IMR-90 (cell line): Measurements from ENCODE around the gene SIRT5. TPM values are rescaled to one million over a fixed set of nuclear protein-coding genes. Genes with fewer than 3 reads are reported as not detected.

Source experiments
- ATAC-seq: fragments of 200-7000 bp; cut with Tn5 transposase; 2 replicates; pipeline ENCODE4 v1.9.1; 2020; ENCODE audit warnings: low read depth, mild to moderate bottlenecking, moderate library complexity
- BruUV-seq: library from RNA; stranded (reverse); fragments of 400-500 nt; replicated peaks from 2 replicates; lab custom pipeline; 2021; lab: Mats Ljungman, UMichigan
- CTCF ChIA-PET: fragments of 300-600 bp; formaldehyde crosslinking; extraction: SDS; loops from one replicate; lab custom pipeline; 2021; ENCODE audit warnings: antibody characterized with exemption; lab: Yijun Ruan, JAX
- POLR2A ChIA-PET: fragments of 300-600 bp; sonication (Branson Sonifier 250); formaldehyde crosslinking; loops from one replicate; lab custom pipeline; 2022; ENCODE audit warnings: antibody characterized with exemption; ENCODE audit not compliant: unreplicated experiment; lab: Charles Lee
- DNase-seq: peaks from one replicate; pipeline ENCODE4 v3.0.0; 2013
- H2AFZ ChIP-seq: replicated peaks from 2 replicates; pipeline ENCODE3; 2013; ENCODE audit warnings: low read length, mild to moderate bottlenecking; ENCODE audit not compliant: poor library complexity
- H2AK5ac ChIP-seq: 2 replicates; pipeline ENCODE4 v1.6.1; 2013; ENCODE audit warnings: low read depth, low read length, inconsistent platforms
- H2AK9ac ChIP-seq: replicated peaks from 2 replicates; pipeline ENCODE3; 2013; ENCODE audit warnings: mild to moderate bottlenecking, low read depth, low read length, moderate library complexity; ENCODE audit not compliant: poor library complexity
- H2BK120ac ChIP-seq: 2 replicates; pipeline ENCODE4 v1.6.1; 2013; ENCODE audit warnings: low read depth, low read length, inconsistent platforms
- H2BK15ac ChIP-seq: 3 replicates; pipeline ENCODE4 v1.6.1; 2013; ENCODE audit warnings: low read depth, low read length, inconsistent platforms
- H2BK20ac ChIP-seq: 2 replicates; pipeline ENCODE4 v1.6.1; 2013; ENCODE audit warnings: low read depth, mild to moderate bottlenecking, inconsistent platforms, low read length, moderate library complexity
- H2BK5ac ChIP-seq: 2 replicates; pipeline ENCODE4 v1.6.1; 2013; ENCODE audit warnings: mild to moderate bottlenecking, low read depth, low read length, inconsistent platforms; ENCODE audit not compliant: poor library complexity, severe bottlenecking
- H3K14ac ChIP-seq: replicated peaks from 2 replicates; pipeline ENCODE4 v1.6.1; 2013; ENCODE audit warnings: low read depth, low read length, inconsistent platforms
- H3K18ac ChIP-seq: 2 replicates; pipeline ENCODE4 v1.6.1; 2013; ENCODE audit warnings: low read depth, low read length, control low read depth
- H3K23ac ChIP-seq: 2 replicates; pipeline ENCODE4 v1.6.1; 2013; ENCODE audit warnings: low read depth, low read length, inconsistent platforms
- H3K27ac ChIP-seq: 2 replicates; pipeline ENCODE4 v1.5.1; 2013; ENCODE audit warnings: mild to moderate bottlenecking, control low read depth, low read length; ENCODE audit not compliant: insufficient read depth
- H3K27me3 ChIP-seq: 2 replicates; pipeline ENCODE4 v1.6.1; 2013; ENCODE audit warnings: low read length; ENCODE audit not compliant: control insufficient read depth, insufficient read depth
- H3K36me3 ChIP-seq: 2 replicates; pipeline ENCODE4 v1.6.1; 2013; ENCODE audit warnings: low read length, mixed read lengths; ENCODE audit not compliant: control insufficient read depth, insufficient read depth
- H3K4ac ChIP-seq: 2 replicates; pipeline ENCODE4 v1.6.1; 2013; ENCODE audit warnings: low read depth, low read length, inconsistent platforms
- H3K4me1 ChIP-seq: 2 replicates; pipeline ENCODE4 v1.6.1; 2013; ENCODE audit warnings: low read length, mixed read lengths; ENCODE audit not compliant: control insufficient read depth, insufficient read depth
- H3K4me2 ChIP-seq: 2 replicates; pipeline ENCODE4 v1.6.1; 2013; ENCODE audit warnings: low read depth, mild to moderate bottlenecking, control low read depth, low read length, moderate library complexity
- H3K4me3 ChIP-seq: 2 replicates; pipeline ENCODE4 v1.5.1; 2013; ENCODE audit warnings: low read depth, mild to moderate bottlenecking, control low read depth, low read length, moderate library complexity; ENCODE audit not compliant: insufficient read depth
- H3K56ac ChIP-seq: 2 replicates; pipeline ENCODE4 v1.6.1; 2013; ENCODE audit warnings: low read length, inconsistent platforms; ENCODE audit not compliant: insufficient read depth; ENCODE audit errors: extremely low read depth
- H3K79me1 ChIP-seq, 2 experiments: 2 replicates each; pipeline ENCODE4 v1.6.1; 2013; ENCODE audit warnings: low read length in 2 of 2, inconsistent platforms in 1 of 2, low read depth in 1 of 2
- H3K9ac ChIP-seq: 2 replicates; pipeline ENCODE4 v1.6.1; 2013; ENCODE audit warnings: low read depth, low read length, control low read depth
- H3K9me1 ChIP-seq: 2 replicates; pipeline ENCODE4 v1.6.1; 2013; ENCODE audit warnings: low read length, inconsistent platforms; ENCODE audit not compliant: insufficient read depth
- H3K9me3 ChIP-seq: 2 replicates; pipeline ENCODE4 v1.6.1; 2013; ENCODE audit warnings: low read length; ENCODE audit not compliant: control insufficient read depth, insufficient read depth
- H4K20me1 ChIP-seq: 2 replicates; pipeline ENCODE4 v1.6.1; 2013; ENCODE audit warnings: low read length, inconsistent platforms; ENCODE audit not compliant: insufficient read depth
- H4K5ac ChIP-seq: 2 replicates; pipeline ENCODE4 v1.6.1; 2013; ENCODE audit warnings: mild to moderate bottlenecking, low read depth, low read length, control low read depth
- H4K8ac ChIP-seq, 2 experiments: 2 replicates each; pipeline ENCODE4 v1.6.1; 2013; ENCODE audit warnings: low read depth in 2 of 2, low read length in 2 of 2, control low read depth in 1 of 2, inconsistent platforms in 1 of 2
- H4K91ac ChIP-seq: 2 replicates; pipeline ENCODE4 v1.6.1; 2013; ENCODE audit warnings: low read depth, low read length, inconsistent platforms; ENCODE audit not compliant: insufficient read depth
- BHLHE40 ChIP-seq: fragments of 150-350 bp; IDR thresholded peaks from 2 replicates; pipeline ENCODE4 v1.6.1; 2016; ENCODE audit warnings: mild to moderate bottlenecking, low read depth, low read length
- CEBPB ChIP-seq: IDR thresholded peaks from 2 replicates; pipeline ENCODE4 v1.6.1; 2012; ENCODE audit warnings: low read depth, low read length, improper control_type of control experiment
- CHD1 ChIP-seq: IDR thresholded peaks from 2 replicates; pipeline ENCODE4 v1.6.1; 2012; ENCODE audit warnings: low read depth, low read length, improper control_type of control experiment
- CTCF ChIP-seq: conservative IDR thresholded peaks from 2 replicates; pipeline ENCODE4 v1.5.1; 2012; ENCODE audit warnings: mild to moderate bottlenecking, low read depth, low read length, improper control_type of control experiment
- ELK1 ChIP-seq: fragments of 150-350 bp; IDR thresholded peaks from 2 replicates; pipeline ENCODE4 v1.6.1; 2016; ENCODE audit warnings: low read depth, mild to moderate bottlenecking, low read length, moderate library complexity, borderline replicate concordance
- FOS ChIP-seq: fragments of 150-350 bp; IDR thresholded peaks from 2 replicates; pipeline ENCODE4 v1.6.1; 2016; ENCODE audit warnings: low read depth, low read length
- MAFK ChIP-seq: IDR thresholded peaks from 2 replicates; pipeline ENCODE4 v1.6.1; 2012; ENCODE audit warnings: low read depth, low read length, improper control_type of control experiment
- MAZ ChIP-seq: IDR thresholded peaks from 2 replicates; pipeline ENCODE4 v1.6.1; 2012; ENCODE audit warnings: low read depth, mild to moderate bottlenecking, low read length, improper control_type of control experiment, moderate library complexity, borderline replicate concordance
- MXI1 ChIP-seq: IDR thresholded peaks from 2 replicates; pipeline ENCODE4 v1.6.1; 2012; ENCODE audit warnings: low read depth, mild to moderate bottlenecking, low read length, moderate library complexity, borderline replicate concordance
- NFE2L2 ChIP-seq: fragments of 150-350 bp; IDR thresholded peaks from 2 replicates; pipeline ENCODE4 v1.6.1; 2016; ENCODE audit warnings: low read depth, mild to moderate bottlenecking, low read length
- POLR2A ChIP-seq: IDR thresholded peaks from 2 replicates; pipeline ENCODE4 v1.6.1; 2012; ENCODE audit warnings: mild to moderate bottlenecking, low read depth, low read length
- RAD21 ChIP-seq: IDR thresholded peaks from 2 replicates; pipeline ENCODE4 v1.6.1; 2012; ENCODE audit warnings: low read length, improper control_type of control experiment
- RCOR1 ChIP-seq: IDR thresholded peaks from 2 replicates; pipeline ENCODE4 v1.6.1; 2012; ENCODE audit warnings: mild to moderate bottlenecking, low read length, improper control_type of control experiment; ENCODE audit not compliant: insufficient replicate concordance
- RFX5 ChIP-seq: IDR thresholded peaks from 2 replicates; pipeline ENCODE4 v1.8.0; 2012; ENCODE audit warnings: low read depth, mild to moderate bottlenecking, low read length, moderate library complexity
- SMC3 ChIP-seq: fragments of 150-350 bp; IDR thresholded peaks from 2 replicates; pipeline ENCODE4 v1.6.1; 2016; ENCODE audit warnings: low read depth, mild to moderate bottlenecking, antibody characterized with exemption, low read length, moderate library complexity
- USF2 ChIP-seq: fragments of 150-350 bp; IDR thresholded peaks from 2 replicates; pipeline ENCODE4 v1.6.1; 2017; ENCODE audit warnings: mild to moderate bottlenecking, antibody characterized with exemption, low read length, low read depth
- WGBS, 2 experiments: methylation state at CpG; one replicate each; pipeline versions ENCODE4 v1.1.5 to v1.1.7; 2013; ENCODE audit warnings: missing lambda C conversion rate in 2 of 2; ENCODE audit not compliant: insufficient read length in 1 of 2; ENCODE audit errors: extremely low coverage in 2 of 2; 5-methylcytosine and 5-hydroxymethylcytosine counted together
- dilution Hi-C: fragments of 300-500 bp; cut with HindIII; formaldehyde crosslinking; loops from one replicate; pipeline ENCODE4 v1.14.3; 2018; ENCODE audit warnings: low sequenced_read_pairs; ENCODE audit not compliant: unreplicated experiment
- in situ Hi-C: fragments of 300-500 bp; cut with MboI; formaldehyde crosslinking; loops from 3 replicates; pipeline ENCODE4 v1.14.3; 2019; ENCODE audit warnings: low sequenced_read_pairs, inconsistent platforms, mixed read lengths
- intact Hi-C: fragments of 100-400 bp; cut with micrococcal nuclease; formaldehyde crosslinking; loops from 2 replicates; pipeline ENCODE4 v1.10.0; 2022
- polyA plus RNA-seq, 3 experiments: library from polyadenylated mRNA; depleted of rRNA; stranded (reverse); fragments of >200 nt; gene quantifications; 2 replicates each; pipeline ENCODE4 v1.2.3, GENCODE V29; 2012; ENCODE audit warnings: low replicate concordance in 1 of 3
- total RNA-seq: library from RNA; depleted of rRNA; stranded (reverse); fragments of >200 nt; gene quantifications from 2 replicates; pipeline ENCODE4 v1.2.3, GENCODE V29; 2012

The SIRT5 gene
- total and polyA plus RNA-seq, 2 of the 4 experiments (the other 2 are of a cell fraction), result 4.7 to 5.2 TPM

- no peaks in the 10 kb centered on the region for H3K4me1 ChIP-seq
- peaks cover 11% of the 10 kb centered on the region for H3K36me3 ChIP-seq
- no peak overlapping the region for H2AK5ac ChIP-seq
- BruUV-seq, result no TSS peak
- no peak overlapping the region for H3K4me3 ChIP-seq
- H4K5ac ChIP-seq, result no peak overlapping the region
- dilution Hi-C loops (no loop called here), in situ Hi-C loops (no loop called here), intact Hi-C loops (no loop called here)
- H3K9me3 ChIP-seq, result no peaks in the 10 kb centered on the region
- no peaks in the 10 kb centered on the region for H3K27me3 ChIP-seq
- no peaks in the 10 kb centered on the region for H4K20me1 ChIP-seq
- no peak overlapping the region for H2AK9ac ChIP-seq
- no peak overlapping the region for H2BK120ac ChIP-seq
- peaks cover 3 to 5% of the 10 kb centered on the region in 2 experiments; a peak in 2 of 4 replicates for H3K79me1 ChIP-seq
- no peak overlapping the region for H3K56ac ChIP-seq
- H3K4ac ChIP-seq, result no peak overlapping the region
- no peak overlapping the region for H3K18ac ChIP-seq
- ChIA-PET POLR2A (no interaction called here), CTCF (no interaction called here)
- no peak overlapping the region for H3K4me2 ChIP-seq
- H3K9me1 ChIP-seq, result no peaks in the 10 kb centered on the region
- no peak overlapping the region for H3K27ac ChIP-seq
- no peak overlapping the region for H3K14ac ChIP-seq
- H3K9ac ChIP-seq, result no peak overlapping the region
- H2BK15ac ChIP-seq, result no peak overlapping the region
- H3K23ac ChIP-seq, result no peak overlapping the region
- no peak overlapping the region for H2BK20ac ChIP-seq
- H4K8ac ChIP-seq, result no peak overlapping the region
- DNase-seq (no peak), ATAC-seq (no peak)
- TF ChIP-seq CEBPB (no peak), RCOR1 (no peak), RAD21 (no peak), MXI1 (no peak), POLR2A (no peak), MAZ (no peak), CTCF (no peak), NFE2L2 (no peak), RFX5 (no peak), SMC3 (no peak), MAFK (no peak), USF2 (no peak), BHLHE40 (no peak), ELK1 (no peak), FOS (no peak), CHD1 (no peak)
- no peak overlapping the region for H2AFZ ChIP-seq
- no CpG with 5 or more reads among the region's 1 CpG for WGBS, 2 experiments
- H2BK5ac ChIP-seq, result no peak overlapping the region
- no peak overlapping the region for H4K91ac ChIP-seq
Observed at GRCh38 chr6:13638014-13638413, 63.6 kb downstream of the SIRT5 start.
